ENCODE results near the gene GAL3ST1.

DNA sequence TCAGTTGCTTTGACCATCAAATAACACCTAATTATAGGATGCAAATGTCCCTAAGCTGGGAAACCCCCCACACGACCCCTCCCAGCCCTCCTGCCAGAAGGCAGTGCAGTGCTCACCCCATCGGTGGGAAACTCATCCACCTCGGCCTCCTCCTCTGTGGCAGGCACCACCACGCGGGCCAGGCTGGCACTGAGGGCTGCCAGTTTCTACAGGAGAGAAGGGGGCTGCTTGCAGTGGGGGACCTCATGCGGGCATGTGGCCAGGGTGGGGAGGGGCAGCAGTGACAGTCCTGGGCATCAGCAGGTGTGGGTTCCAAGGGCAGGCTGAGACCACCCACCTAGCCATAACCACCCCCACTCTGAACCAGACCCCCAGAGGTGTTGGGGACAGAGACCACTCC lies 6.4 kb upstream of the GAL3ST1 start:
- TF ChIP-seq, protein P1, sequence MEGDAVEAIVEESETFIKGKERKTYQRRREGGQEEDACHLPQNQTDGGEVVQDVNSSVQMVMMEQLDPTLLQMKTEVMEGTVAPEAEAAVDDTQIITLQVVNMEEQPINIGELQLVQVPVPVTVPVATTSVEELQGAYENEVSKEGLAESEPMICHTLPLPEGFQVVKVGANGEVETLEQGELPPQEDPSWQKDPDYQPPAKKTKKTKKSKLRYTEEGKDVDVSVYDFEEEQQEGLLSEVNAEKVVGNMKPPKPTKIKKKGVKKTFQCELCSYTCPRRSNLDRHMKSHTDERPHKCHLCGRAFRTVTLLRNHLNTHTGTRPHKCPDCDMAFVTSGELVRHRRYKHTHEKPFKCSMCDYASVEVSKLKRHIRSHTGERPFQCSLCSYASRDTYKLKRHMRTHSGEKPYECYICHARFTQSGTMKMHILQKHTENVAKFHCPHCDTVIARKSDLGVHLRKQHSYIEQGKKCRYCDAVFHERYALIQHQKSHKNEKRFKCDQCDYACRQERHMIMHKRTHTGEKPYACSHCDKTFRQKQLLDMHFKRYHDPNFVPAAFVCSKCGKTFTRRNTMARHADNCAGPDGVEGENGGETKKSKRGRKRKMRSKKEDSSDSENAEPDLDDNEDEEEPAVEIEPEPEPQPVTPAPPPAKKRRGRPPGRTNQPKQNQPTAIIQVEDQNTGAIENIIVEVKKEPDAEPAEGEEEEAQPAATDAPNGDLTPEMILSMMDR (IDR thresholded peaks at IDR 0.05): no peak
- no peak for TF ChIP-seq FOSL2 (IDR thresholded peaks at IDR 0.05; ENCODE audit: borderline replicate concordance, low read depth)
- no peak for TF ChIP-seq POLR2AphosphoS5 (IDR thresholded peaks at IDR 0.05; ENCODE audit: low read depth, low read length)
- no peak for TF ChIP-seq MAX (IDR thresholded peaks at IDR 0.05; ENCODE audit: low read depth)
- TF ChIP-seq MXI1 (IDR thresholded peaks at IDR 0.05; ENCODE audit: low read depth, low read length): no peak
- no peak for TF ChIP-seq CHD2 (IDR thresholded peaks at IDR 0.05; ENCODE audit: low read length, partially characterized antibody)
